Large intestine (tissue), 3 donors: Measurements from ENCODE around the gene DNAJB1. TPM values are rescaled to one million over a fixed set of nuclear protein-coding genes. Genes with fewer than 3 reads are reported as not detected.
"Not testable (repeated sequence)": the region's sequence is repeated elsewhere in the genome, so short reads cannot be mapped to it uniquely, and the experiment has no call there.

Source experiments
- DNase-seq, 2 donors: peaks; one replicate each; pipeline versions ENCODE4 v3.0.0 to v3.0.0-alpha.2; 2013
- H3K27ac ChIP-seq: one replicate; pipeline ENCODE4 v1.5.1; 2013; ENCODE audit warnings: low read length
- H3K27me3 ChIP-seq: 2 replicates; pipeline ENCODE4 v1.6.1; 2013; ENCODE audit warnings: low read length; ENCODE audit not compliant: control insufficient read depth, insufficient read depth
- H3K36me3 ChIP-seq: 2 replicates; pipeline ENCODE4 v1.6.1; 2013; ENCODE audit warnings: low read length; ENCODE audit not compliant: control insufficient read depth, insufficient read depth
- H3K4me1 ChIP-seq: one replicate; pipeline ENCODE4 v1.6.1; 2013; ENCODE audit warnings: low read length; ENCODE audit not compliant: control insufficient read depth, insufficient read depth
- H3K4me3 ChIP-seq: one replicate; pipeline ENCODE4 v1.5.1; 2013; ENCODE audit warnings: low read length
- H3K9me3 ChIP-seq: one replicate; pipeline ENCODE4 v1.6.1; 2013; ENCODE audit warnings: mild to moderate bottlenecking, low read depth, low read length, moderate library complexity; ENCODE audit not compliant: control insufficient read depth
- WGBS: methylation state at CpG from one replicate; pipeline ENCODE4 v1.1.5; 2013; ENCODE audit warnings: low lambda C conversion rate; ENCODE audit not compliant: insufficient coverage; 5-methylcytosine and 5-hydroxymethylcytosine counted together
- polyA plus RNA-seq: library from polyadenylated mRNA; unstranded; fragments of 120-200 nt; gene quantifications from one replicate; pipeline ENCODE4 v1.2.1, GENCODE V29; 2013

Gene DNAJB1
- polyA plus RNA-seq, 1 donor, result 101 TPM

- not testable (repeated sequence) for H3K4me3 ChIP-seq, H3K27me3 ChIP-seq, DNase-seq, H3K4me1 ChIP-seq, H3K27ac ChIP-seq, H3K9me3 ChIP-seq
- no CpG with 5 or more reads among the region's 5 CpGs for WGBS
- H3K36me3 ChIP-seq, result peaks cover 13% of the 10 kb centered on the region
Observed at GRCh38 chr19:14541979-14542378, 23.8 kb upstream of the DNAJB1 start.

GRCh38 chr19:14540741-14541525, 22.7 kb upstream of the DNAJB1 start:
- Histone ChIP-seq H3K36me3 (peaks cover 13% of the 10 kb centered on the region), H3K9me3 (no peaks in the 10 kb centered on the region), H3K4me3 (no peak overlapping the region), H3K27ac (no peak overlapping the region), H3K4me1 (peaks cover 12% of the 10 kb centered on the region), H3K27me3 (no peaks in the 10 kb centered on the region)
- WGBS, result no CpG with 5 or more reads among the region's 19 CpGs
- DNase-seq, result no peak

GRCh38 chr19:14536926-14537692, 18.9 kb upstream of the DNAJB1 start:
- peak; percentile 86 to 94 for DNase-seq
- WGBS, result 29% methylated on average over 1 of the region's 24 CpGs
- Histone ChIP-seq H3K9me3 (no peaks in the 10 kb centered on the region), H3K27me3 (no peaks in the 10 kb centered on the region), H3K4me3 (peak overlapping the region; percentile 36), H3K4me1 (peaks cover 15% of the 10 kb centered on the region), H3K36me3 (peaks cover 10% of the 10 kb centered on the region), H3K27ac (peak overlapping the region; percentile 80)

- no peaks in the 10 kb centered on the region for H3K9me3 ChIP-seq
- H3K4me1 ChIP-seq, result peaks cover 23% of the 10 kb centered on the region
- no CpG with 5 or more reads among the region's 5 CpGs for WGBS
- DNase-seq, result no peak
- H3K27me3 ChIP-seq, result no peaks in the 10 kb centered on the region
- H3K4me3 ChIP-seq, result no peak overlapping the region
- H3K27ac ChIP-seq, result no peak overlapping the region
- peaks cover 4% of the 10 kb centered on the region for H3K36me3 ChIP-seq
Observed at GRCh38 chr19:14533450-14533849, 15.3 kb upstream of the DNAJB1 start.

GRCh38 chr19:14530506-14530905, 12.3 kb upstream of the DNAJB1 start:
- Histone ChIP-seq H3K36me3 (peaks cover 4% of the 10 kb centered on the region), H3K27ac (peak overlapping the region; percentile 98), H3K4me3 (peak overlapping the region; percentile 61), H3K4me1 (peaks cover 9% of the 10 kb centered on the region), H3K27me3 (no peaks in the 10 kb centered on the region), H3K9me3 (no peaks in the 10 kb centered on the region)
- DNase-seq, result no peak
- 83% methylated on average over 2 of the region's 3 CpGs for WGBS

GRCh38 chr19:14530005-14530348, 11.8 kb upstream of the DNAJB1 start:
- H3K27ac ChIP-seq, result peak overlapping the region; percentile 98
- H3K27me3 ChIP-seq, result no peaks in the 10 kb centered on the region
- WGBS, result no CpG with 5 or more reads among the region's 18 CpGs
- DNase-seq, result peak; percentile 93 to 97
- H3K4me3 ChIP-seq, result peak overlapping the region; percentile 61
- H3K36me3 ChIP-seq, result peaks cover 4% of the 10 kb centered on the region
- H3K4me1 ChIP-seq, result peaks cover 9% of the 10 kb centered on the region
- no peaks in the 10 kb centered on the region for H3K9me3 ChIP-seq

- WGBS, result no CpG with 5 or more reads among the region's 59 CpGs
- H3K27ac ChIP-seq, result peak within 1 kb of the TSS; percentile 98
- H3K27me3 ChIP-seq, result no peaks in the 10 kb centered on the region
- no peaks in the 10 kb centered on the region for H3K9me3 ChIP-seq
- H3K4me3 ChIP-seq, result peak within 1 kb of the TSS; percentile 66
- peak; percentile 100 for DNase-seq
- H3K4me1 ChIP-seq, result peaks cover 9% of the 10 kb centered on the region
- no peaks in the 10 kb centered on the region for H3K36me3 ChIP-seq
Observed at GRCh38 chr19:14529254-14530004, 11.2 kb upstream of the DNAJB1 start, which contains the start of gene TECR. Gene TECR, plus strand, starts transcription at chr19:14529594. Its CDS starts 103 bp downstream, at chr19:14529697.

GRCh38 chr19:14528419-14529253, 10.4 kb upstream of the DNAJB1 start:
- DNase-seq, result no peak
- H3K27me3 ChIP-seq, result no peaks in the 10 kb centered on the region
- no CpG with 5 or more reads among the region's 39 CpGs for WGBS
- H3K36me3 ChIP-seq, result no peaks in the 10 kb centered on the region
- H3K4me3 ChIP-seq, result peak overlapping the region; percentile 66
- H3K4me1 ChIP-seq, result peaks cover 9% of the 10 kb centered on the region
- peak overlapping the region; percentile 8 for H3K27ac ChIP-seq
- H3K9me3 ChIP-seq, result no peaks in the 10 kb centered on the region

GRCh38 chr19:14526423-14526822, 8.2 kb upstream of the DNAJB1 start:
- no peak overlapping the region for H3K4me3 ChIP-seq
- peaks cover 7% of the 10 kb centered on the region for H3K4me1 ChIP-seq
- H3K27me3 ChIP-seq, result no peaks in the 10 kb centered on the region
- no CpG with 5 or more reads among the region's 4 CpGs for WGBS
- DNase-seq, result no peak
- no peaks in the 10 kb centered on the region for H3K36me3 ChIP-seq
- no peaks in the 10 kb centered on the region for H3K9me3 ChIP-seq
- no peak overlapping the region for H3K27ac ChIP-seq
